Measurements from ENCODE around the gene SOX1.

SOX1 gene

DNA sequence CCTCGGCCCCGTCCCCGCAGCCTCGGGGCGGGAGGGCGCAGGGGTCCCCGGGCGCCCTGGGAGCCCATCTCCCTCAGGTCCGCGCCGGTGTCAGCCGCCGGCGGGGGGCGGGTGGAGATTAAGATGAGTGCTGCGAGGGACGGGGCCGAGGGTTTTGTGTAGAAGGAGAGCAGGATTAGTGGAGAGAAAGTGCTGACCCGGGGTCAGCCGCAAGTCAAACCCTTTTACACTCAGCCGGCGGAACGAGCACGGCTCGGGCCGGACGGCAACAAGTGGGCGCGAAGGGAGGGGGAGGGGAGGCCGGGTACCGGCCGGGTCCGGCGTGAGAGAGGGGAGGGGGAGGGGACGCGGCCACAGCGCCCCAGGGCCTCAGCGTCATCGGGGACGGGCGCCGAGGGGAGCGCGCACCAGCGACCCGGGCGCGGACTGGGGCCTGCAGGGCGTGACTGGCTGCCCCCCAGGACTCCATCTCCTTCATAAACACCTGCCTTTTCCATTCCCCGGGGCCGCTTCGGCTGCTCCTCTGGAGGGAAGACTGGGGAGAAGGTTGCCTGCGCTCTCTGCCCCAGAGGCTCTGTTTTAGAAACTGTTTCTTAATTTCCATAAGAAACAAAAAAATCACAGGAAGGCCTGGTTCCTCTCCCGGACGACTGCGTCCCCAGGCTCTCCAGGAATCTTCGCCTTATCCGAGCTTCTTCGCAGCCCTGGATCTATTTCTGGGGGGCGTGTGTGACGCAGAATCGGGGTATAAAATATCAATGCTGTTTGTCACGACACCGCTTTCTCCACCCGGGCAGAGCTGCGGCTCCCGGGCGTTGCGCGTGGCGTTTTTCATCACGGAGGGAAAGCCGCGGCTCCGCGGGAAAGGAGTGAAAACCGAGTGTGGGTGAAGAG is 6.5 kb downstream of the SOX1 start:
- no peak for FAIRE-seq

DNA sequence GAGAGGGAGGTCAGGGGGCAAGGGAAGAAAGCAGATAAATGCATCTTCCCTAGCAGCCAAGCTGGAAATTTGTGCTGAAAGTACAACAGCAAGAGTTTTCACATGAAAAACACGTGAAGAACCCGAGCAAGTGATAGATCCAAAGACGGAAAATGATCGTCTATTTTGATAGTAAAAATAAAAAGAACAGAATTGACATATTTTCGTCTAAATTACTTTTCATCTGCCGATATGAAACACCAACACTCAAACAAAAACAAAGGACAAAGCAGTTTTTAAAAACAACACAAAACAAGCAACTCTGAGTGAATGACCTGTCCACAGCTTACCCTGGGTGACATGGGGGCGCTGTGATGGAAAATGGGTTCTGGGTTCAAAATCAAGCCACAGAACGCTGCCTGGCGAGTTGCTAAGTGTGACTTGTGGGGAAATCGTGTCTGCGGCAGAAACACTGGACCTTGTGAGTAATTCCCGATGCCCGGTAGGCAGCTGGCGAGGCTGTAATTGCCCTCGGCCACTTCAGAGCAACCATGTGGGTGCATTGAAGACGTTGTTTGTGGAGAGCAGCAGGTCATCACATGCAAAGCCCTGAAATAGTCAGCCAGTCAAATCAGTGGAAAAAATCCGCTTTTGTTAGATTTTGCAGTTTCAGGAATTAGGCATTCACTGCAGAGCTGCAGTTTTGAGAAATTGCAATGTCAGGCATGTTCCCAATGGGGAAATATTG is 7.4 kb downstream of the SOX1 start:
- no peak for FAIRE-seq

DNA sequence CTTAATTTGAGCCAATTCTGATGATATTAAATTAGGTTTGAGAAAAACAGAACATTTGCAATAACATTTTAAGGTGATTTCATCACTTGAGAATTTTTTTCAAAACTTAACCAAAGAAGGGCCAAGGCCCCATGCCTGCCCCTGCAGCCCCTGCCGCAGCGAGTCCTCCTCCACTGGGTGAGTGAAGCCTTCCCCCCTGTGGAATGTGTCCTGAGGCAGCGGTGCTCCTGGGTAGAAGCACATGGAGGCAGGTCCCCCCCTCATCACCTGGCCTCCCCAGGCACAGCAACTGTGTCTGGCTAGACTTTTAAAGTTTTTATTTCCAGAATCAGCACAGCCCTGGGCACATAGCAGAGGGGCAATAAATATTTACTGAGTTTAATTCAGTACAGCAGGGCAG is 10.8 kb downstream of the SOX1 start:
- FAIRE-seq = no peak

DNA sequence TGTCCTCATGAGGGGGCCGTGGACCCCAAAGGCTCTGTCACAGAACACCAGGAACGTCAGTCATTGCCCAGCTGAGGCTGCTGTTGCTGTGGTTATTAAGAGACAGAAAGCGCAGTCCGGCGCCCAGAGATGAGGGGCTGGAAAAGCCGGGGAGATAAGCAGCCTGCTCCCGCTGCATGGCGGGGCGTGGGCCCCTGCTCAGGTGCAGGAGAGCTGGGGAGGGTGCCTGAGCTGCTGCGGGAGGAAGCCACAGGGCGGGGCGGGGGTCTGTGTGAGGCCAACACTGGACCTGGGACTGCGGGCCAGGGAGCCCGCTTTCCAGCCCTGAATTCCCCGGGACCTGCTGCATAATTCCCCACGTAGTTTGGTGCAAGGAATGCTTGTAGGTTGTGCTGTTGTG is 11.3 kb downstream of the SOX1 start:
- FAIRE-seq = no peak

DNA sequence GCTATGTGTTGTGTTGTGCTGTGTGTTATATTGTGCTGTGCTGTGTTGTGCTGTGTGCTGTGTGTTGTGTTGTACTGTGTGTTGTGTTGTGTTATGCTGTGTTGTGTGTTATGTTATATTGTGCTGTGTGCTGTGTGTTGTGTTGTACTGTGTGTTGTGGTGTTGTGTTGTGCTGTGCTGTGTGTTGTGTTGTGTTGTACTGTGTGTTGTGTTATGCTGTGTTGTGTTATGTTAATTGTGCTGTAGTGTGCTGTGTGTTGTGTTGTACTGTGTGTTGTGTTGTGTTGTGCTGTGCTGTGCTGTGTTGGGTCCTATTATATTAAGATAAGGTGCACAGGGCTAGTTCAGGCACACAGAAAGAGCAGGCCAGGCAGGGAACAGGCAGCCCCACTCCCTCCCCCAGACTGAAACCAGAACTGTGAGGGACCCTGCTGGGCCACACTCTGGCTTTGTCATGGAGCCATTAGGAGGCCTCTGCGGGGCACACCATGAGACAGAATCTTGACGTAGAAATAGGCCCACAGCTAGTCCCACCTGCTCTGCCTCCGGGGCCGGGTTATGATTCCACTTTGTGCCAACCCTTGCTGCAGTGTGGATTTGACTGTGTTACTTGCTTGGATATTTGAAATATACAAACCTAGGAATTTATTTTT is 12.1 kb downstream of the SOX1 start:
- FAIRE-seq = no peak

DNA sequence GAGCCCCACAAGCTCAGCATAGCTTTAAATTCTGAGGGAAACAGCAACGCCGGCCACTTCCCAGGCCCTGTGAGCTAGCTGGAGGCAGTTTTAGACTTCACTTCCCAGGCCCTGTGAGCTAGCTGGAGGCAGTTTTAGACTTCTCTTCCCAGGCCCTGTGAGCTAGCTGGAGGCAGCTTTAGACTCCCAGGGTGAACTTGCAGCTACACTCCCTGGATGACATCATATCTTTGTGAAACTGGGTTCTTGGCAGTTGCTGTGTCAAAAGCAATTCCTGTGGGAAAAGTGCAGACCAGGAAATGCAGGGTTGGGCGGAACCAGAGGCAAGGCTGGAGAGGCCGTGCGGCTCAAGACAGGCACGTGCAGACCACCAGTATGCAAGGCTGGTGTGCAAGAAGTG is 12.7 kb downstream of the SOX1 start:
- FAIRE-seq = no peak

DNA sequence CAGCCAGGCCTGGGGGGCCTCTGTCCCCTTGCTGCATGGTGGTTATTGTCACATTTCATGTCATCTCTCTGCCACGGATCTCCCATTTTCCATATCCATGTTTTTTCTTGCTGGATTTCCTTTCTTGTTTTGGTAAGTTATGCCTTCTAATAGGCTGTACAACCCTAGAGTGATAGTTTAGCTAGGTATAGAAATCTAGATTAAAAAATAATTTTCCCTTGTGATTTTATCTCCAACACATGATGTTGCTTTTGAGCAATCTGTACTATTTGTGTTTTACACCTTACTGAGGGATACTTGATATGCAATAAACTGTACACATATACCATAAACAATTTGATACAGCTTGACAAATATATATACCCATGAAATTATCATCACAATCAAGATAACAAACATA is 17.0 kb downstream of the SOX1 start:
- FAIRE-seq = no peak

DNA sequence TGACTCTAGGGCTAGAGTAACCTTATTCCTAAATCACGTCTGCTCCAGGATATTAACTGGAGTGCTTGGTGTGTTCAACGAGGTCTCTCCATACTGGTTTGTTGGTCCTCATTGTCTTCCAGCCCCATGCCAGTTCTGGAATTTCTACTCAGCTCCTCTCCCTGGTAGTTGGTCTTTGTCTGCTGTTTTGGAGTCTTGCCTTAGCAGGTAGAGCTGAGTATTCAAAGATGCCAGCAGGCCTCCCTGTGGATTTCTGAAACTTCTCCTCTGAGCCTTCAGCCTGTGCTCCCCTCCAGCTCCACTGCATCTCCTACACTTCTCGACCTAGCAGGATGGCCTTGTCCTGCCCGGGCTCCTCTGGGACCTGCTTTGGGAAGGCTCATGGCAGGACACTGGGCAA is 25.5 kb downstream of the SOX1 start:
- FAIRE-seq = no peak

DNA sequence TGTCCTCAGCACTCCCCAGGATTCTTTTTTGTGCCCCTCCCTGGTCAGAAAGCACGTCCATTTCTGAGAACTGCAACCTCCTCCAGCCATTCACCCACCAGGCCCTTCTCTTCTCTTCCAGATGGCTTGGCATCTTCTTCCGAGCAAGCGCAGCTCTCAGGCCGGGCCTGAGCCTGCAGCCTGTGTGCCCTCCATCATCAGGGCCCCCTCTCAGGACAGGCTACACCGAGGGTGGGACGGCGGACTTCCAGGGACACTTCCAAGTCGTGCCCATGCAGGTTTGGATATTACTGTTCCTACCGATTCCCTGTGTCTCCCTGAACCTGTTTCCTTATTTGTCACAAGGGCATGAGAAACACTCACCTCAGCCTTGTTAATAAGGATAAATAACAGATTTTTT is 28.4 kb downstream of the SOX1 start:
- no peak for FAIRE-seq

DNA sequence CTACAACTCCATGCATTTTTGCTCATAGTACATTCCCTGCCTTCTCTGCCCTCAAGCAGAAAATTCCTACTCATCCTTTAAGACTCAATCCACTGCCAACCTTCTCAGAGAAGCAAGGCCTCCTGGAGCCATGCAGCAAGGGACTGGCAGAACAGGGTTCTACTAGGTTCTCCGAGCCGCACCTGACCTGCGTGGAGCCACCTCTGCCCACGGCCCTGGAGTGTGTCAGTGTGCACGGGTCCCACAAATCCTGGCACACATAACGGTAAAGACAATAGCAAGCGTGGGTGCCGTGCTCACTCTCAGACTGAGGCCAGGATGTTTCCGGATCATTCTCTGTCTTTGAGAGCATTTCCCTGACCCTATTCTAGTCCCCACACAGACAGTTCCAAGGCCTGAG is 30.0 kb downstream of the SOX1 start:
- no peak for FAIRE-seq

DNA sequence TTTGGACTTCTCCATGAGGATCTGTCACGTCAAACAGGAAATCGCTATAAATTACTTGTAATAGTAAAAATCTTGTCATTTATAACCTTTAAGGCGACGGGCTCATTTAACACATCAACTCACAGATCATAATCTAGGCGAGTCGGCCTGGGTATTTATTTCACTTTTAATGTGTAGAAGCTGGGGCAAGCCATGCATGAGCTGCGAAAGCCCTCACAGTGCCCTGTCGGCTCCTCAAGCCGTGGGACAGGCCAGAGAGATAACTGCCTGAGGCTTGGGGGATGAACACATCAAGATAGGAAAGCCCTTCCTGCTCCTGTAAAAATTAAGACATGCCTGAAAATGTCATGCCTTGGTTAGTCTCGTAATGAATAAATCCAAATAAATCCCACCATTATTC is 30.8 kb downstream of the SOX1 start:
- no peak for FAIRE-seq

DNA sequence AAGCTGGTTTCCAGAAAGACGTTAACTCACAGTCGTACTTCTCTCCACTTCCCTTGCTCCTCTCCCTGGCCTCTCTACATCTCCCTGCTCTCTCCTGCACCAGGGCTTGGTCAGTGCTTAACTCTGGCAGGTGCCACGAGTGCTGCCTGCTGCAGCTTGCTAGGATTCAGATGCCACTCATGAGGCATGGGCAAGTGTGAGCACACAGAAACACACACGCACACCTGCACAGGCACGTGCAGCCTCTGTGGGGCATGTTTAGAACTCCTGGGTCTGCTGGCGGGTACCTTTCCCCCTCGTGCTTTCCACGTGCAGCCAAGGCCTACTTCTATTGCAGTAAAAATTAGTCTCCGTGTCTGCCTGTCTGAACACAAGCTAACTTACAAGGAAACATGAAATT is 31.8 kb downstream of the SOX1 start:
- no peak for FAIRE-seq

DNA sequence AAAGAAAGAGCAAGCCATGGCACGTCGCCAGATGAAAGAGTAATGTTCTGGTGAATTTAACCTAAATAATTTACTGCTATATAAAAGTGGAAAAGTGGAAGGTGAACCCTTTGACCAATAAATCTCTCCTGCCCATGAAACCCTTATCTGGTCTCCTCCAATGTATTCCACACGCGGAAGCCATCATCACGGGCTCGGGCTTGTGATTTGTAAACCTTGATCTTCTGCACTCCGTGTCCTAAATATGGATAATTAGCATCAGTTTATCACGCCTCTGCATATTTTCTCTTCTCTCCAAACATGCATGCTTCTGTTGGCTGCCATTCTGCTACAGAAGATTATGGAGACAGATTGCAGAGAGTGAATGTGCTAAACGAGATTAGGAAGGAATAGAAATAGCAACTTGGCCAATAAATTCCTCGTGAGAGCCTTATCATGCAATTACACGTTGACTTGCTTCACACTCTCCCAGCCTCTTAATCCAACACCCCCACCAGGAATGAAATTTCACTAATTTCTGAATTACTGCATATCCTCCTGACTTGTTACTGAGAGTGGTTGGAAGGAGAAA is 34.5 kb downstream of the SOX1 start:
- FAIRE-seq = no peak

DNA sequence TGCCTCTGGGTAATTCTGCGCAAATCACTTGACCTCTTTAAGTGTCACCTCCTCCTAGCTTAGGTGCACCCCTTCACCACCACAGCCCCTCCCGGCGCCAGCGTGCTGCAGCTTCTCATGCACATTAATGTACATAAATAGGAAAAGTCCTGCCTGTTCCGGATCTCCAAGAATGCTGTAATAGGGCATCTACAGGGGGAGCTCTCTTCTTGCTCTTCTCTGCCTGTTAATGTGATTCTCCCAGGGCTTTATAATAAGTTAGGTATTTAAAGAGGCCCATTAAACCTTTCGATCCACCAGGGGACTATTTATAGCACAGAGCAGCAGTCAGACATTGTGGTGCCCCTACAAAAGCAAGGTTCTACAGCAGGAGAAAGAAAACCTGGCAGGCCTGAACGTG is 35.3 kb downstream of the SOX1 start:
- no peak for FAIRE-seq

DNA sequence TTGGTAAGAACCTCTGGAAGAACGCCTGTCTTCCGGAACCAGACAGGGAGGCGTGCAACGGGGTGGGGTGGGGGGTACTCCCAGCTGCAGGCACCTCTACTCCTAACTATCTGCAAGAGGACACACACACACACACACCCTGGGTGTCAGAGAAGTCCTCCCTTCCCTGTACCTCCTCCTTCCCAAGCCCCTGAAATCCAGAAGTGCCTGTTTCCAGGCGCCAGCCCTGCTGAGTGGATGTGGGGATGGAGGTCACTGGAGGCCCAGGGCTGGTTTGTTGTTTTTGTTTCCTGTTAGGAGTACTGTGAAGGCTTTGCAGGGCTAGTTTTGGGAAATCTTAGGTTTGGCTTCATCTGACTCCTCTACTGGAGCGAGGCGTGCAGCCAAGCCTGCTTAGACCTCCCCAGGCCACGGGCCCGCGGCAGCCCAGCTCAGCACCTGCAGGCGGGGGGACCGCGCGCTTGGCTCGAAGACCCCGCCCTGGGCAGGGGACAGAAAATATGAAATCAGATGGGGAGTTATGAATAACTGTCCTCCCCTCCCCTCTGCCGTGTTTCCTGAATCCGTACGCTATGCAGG is 36.4 kb downstream of the SOX1 start:
- no peak for FAIRE-seq

DNA sequence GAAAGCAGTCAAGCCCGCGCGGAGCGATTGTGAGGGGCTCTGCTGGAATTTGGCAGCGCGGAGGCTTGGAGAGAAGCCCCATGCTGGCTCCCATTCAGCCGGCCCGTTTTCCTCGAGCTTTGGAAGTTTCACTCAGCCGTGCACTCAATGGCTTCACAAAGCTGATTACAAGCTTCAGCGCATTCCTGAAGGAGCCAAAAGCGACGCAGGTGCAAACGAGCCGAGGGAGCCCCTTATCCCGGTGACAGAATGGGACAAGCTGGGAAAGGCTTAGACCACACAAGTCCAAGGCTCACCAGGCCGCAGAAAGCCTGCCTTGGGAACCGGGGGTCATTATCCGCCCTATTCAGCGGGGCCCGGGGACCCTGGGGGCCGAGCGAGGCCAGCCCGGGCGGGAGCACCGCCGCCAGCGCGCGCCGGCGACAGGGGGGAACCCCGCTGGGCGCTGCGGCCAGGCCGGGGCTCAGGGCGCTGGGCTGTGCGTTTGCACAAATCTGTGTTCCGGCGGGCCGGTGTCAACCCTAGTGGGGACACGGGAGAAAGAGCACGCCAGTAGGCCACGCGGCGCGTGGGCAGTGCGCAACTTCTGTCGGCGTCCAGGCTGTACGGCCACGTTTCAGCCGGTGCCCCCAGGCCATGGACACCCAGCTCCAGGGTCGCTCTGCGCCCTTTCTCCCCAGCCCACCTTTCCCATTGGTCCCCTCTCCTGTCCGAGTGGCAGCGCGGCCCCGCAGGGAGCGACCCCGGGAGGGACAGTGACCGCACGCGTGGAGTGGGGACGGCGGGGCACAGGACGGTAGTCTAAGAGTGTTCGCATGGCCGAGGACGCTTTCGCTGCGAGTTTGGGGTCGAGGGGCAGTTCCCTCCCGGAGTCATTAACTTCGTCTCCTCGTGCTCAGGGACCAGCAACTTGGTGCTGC is 37.3 kb downstream of the SOX1 start:
- no peak for FAIRE-seq

DNA sequence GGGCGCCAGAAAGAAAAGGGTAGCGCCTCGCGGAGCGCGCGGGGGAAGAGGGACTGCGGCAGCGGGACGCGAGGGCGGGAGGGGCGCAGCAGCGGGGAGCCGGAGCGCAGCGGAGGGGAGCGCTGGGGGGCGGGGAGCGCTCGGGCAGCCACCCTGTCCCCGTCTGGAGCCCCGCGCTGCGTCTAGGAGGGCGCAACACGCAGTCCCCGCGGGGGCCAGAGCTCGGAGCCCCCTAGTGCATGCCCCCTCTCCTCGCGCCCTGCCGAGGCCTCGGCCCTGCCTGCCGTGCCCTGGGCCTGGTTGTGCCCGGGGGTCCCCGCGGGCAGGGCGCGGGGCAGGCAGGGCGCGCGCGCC is 37.9 kb downstream of the SOX1 start:
- no peak for FAIRE-seq

DNA sequence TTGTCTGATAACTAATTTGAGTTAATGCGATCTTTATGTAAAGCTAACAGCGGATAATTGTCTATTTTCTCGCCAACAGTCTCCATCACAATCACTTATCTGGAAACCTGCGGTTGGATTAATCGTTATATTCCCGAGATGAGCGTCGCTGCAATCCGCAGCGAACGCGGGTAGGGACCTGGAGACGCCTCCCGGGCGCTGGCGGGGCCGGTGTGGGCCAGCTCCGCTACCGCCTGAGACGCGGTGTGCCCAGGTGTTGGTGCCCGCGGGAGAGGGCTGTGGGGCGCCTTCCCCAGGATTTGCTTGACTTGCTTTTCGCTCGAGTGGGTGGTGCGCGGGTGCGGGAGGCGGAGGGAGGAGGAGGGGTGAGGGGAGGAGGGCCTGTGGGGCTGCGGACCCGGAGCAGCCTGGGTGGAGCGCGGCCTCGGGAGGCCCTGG is 38.3 kb downstream of the SOX1 start:
- no peak for FAIRE-seq

DNA sequence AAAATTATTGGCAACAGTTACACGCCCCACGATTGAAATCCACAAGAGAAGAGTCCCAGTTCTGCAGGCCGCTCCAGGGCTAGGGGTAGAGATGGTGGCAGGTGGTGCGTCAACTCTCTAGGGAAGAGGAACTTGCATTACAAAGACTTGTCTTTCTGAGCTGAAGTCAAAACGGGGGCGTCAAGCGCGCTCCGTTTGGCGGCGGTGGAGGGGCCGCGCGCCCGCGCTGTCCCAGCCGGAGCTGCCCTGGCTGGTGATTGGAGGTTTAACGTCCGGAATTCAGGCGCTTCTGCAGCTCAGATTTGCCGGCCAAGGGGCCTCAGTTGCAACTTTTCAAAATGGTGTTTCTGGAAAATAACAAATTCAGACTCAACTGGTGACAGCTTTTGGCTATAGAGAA is 38.9 kb downstream of the SOX1 start:
- no peak for FAIRE-seq

DNA sequence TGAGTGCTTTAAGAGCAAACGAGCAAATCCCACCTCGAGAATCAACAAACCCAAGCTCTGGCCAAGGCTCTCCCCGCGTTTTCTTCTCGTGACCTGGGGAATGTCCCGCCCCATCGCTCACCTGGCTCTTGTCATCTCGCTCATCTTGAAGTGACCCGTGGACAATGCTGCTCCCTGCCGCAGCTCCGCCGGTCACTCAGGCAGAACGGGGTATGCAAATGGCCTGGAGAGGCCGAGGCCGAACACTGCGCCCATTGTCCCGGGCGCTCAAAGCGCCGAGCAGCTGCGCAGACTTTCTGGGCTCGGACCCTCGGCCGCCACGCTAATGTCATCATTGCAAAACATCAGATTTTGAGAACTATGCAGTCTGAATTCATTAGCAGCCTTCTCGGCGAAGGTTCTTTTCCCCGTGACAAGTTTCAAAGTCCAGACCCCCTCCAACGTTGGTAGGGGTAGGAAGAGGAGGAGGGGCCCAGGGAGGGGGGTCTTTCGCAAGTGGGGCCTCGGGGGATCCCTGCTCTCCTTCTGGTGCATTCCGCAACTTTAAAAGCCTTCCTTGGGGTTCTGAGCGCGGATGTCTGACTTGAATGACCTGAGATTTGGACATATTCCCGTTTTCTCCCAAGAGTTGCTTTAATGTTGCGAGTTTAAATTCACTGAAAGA is 39.7 kb downstream of the SOX1 start:
- FAIRE-seq = no peak

DNA sequence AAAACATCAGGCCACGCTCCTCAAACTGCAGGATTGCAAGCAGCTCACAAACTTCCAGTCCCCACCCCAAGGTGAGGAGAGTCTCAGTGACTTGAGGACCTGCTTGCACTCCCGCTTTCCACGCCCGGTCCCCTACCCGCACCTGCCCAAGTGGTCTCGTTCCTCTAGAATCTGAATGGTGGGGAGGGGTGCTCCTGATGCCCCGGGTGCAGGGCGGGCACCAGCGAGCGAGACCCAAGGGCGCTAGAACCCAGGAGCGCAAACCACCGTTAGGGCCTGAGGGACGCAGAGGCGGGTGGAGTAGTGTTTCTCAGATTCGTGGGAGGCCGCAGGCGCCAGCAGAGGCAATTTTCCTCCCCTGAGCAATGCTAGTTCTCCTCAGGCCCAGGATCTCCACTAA is 40.3 kb downstream of the SOX1 start:
- no peak for FAIRE-seq

DNA sequence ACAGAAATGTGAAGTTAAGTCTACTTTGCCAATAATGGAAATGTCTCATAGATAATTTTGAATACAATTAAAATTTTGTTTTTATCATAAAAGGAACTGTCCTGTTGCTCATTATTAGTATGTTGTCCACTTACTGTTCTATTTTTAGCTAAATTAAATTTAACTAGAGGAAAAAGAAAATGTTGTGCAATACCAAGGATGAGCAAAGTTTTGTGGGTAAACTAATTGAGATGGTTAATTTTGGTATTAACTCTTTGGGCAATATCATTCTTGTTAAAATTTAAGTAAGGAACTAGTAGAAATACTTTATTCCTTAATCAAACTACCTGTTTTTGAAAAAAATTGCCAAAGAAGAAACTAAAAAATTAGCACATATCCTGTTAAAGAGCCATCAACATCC is 43.5 kb downstream of the SOX1 start:
- FAIRE-seq = no peak

Measured in A204.1 (cell line).